Trophoblast cell (in vitro differentiated cells and primary cell): Measurements from ENCODE around the gene ARFGAP1.

Experiments used
- DNase-seq, 2 donors: peaks; one replicate each; pipeline ENCODE4 v3.0.0-alpha.2; 2016
- H2AFZ ChIP-seq: 2 replicates; pipeline ENCODE4 v1.6.1; 2013; ENCODE audit warnings: low read length, moderate library complexity, mild to moderate bottlenecking; ENCODE audit not compliant: insufficient read depth, poor library complexity
- H2AK5ac ChIP-seq: 2 replicates; pipeline ENCODE4 v1.6.1; 2013; ENCODE audit warnings: mild to moderate bottlenecking, low read length
- H2BK120ac ChIP-seq: 2 replicates; pipeline ENCODE4 v1.6.1; 2013; ENCODE audit warnings: low read length, mild to moderate bottlenecking, moderate library complexity; ENCODE audit not compliant: insufficient read depth, poor library complexity
- H2BK12ac ChIP-seq: 2 replicates; pipeline ENCODE4 v1.6.1; 2013; ENCODE audit warnings: mild to moderate bottlenecking, low read length, moderate library complexity
- H2BK5ac ChIP-seq: 2 replicates; pipeline ENCODE4 v1.6.1; 2013; ENCODE audit warnings: low read length, low read depth, moderate library complexity, mild to moderate bottlenecking; ENCODE audit not compliant: poor library complexity
- H3K14ac ChIP-seq: 2 replicates; pipeline ENCODE4 v1.6.1; 2013; ENCODE audit warnings: mild to moderate bottlenecking, low read length
- H3K18ac ChIP-seq: 2 replicates; pipeline ENCODE4 v1.6.1; 2013; ENCODE audit warnings: mild to moderate bottlenecking, low read length
- H3K23ac ChIP-seq: 2 replicates; pipeline ENCODE4 v1.6.1; 2013; ENCODE audit warnings: low read length
- H3K27ac ChIP-seq: 2 replicates; pipeline ENCODE4 v1.5.1; 2013; ENCODE audit warnings: low read depth, mild to moderate bottlenecking, inconsistent platforms, low read length, moderate library complexity
- H3K27me3 ChIP-seq: 2 replicates; pipeline ENCODE4 v1.6.1; 2013; ENCODE audit warnings: inconsistent platforms, mild to moderate bottlenecking, low read length, moderate library complexity; ENCODE audit not compliant: insufficient read depth
- H3K36me3 ChIP-seq, 2 experiments: 1 replicate in 1 of 2; 2 replicates in 1 of 2; pipeline ENCODE4 v1.6.1; 2013; ENCODE audit warnings: low read length in 2 of 2, mild to moderate bottlenecking in 2 of 2, moderate library complexity in 1 of 2; ENCODE audit not compliant: insufficient read depth in 2 of 2, control insufficient read depth in 1 of 2
- H3K4ac ChIP-seq: 2 replicates; pipeline ENCODE4 v1.6.1; 2013; ENCODE audit warnings: low read depth, mild to moderate bottlenecking, low read length, moderate library complexity
- H3K4me1 ChIP-seq, 2 experiments: 1 replicate in 1 of 2; 2 replicates in 1 of 2; pipeline ENCODE4 v1.6.1; 2013; ENCODE audit warnings: low read length in 2 of 2, mild to moderate bottlenecking in 2 of 2, moderate library complexity in 1 of 2; ENCODE audit not compliant: insufficient read depth in 2 of 2, control insufficient read depth in 1 of 2
- H3K4me2 ChIP-seq: 2 replicates; pipeline ENCODE4 v1.6.1; 2013; ENCODE audit warnings: inconsistent platforms, mild to moderate bottlenecking, low read length, moderate library complexity
- H3K4me3 ChIP-seq: 2 replicates; pipeline ENCODE4 v1.5.1; 2013; ENCODE audit warnings: mild to moderate bottlenecking, low read depth, low read length, inconsistent platforms
- H3K79me1 ChIP-seq: one replicate; pipeline ENCODE4 v1.6.1; 2013; ENCODE audit warnings: low read length
- H3K79me2 ChIP-seq: 2 replicates; pipeline ENCODE4 v1.6.1; 2013; ENCODE audit warnings: low read length, mild to moderate bottlenecking; ENCODE audit not compliant: control insufficient read depth, insufficient read depth, poor library complexity
- H3K9ac ChIP-seq: 2 replicates; pipeline ENCODE4 v1.6.1; 2013; ENCODE audit warnings: mild to moderate bottlenecking, low read length
- H3K9me3 ChIP-seq: 2 replicates; pipeline ENCODE4 v1.6.1; 2013; ENCODE audit warnings: low read depth, mild to moderate bottlenecking, control low read depth, inconsistent platforms, low read length; ENCODE audit not compliant: insufficient read depth
- H4K12ac ChIP-seq: 2 replicates; pipeline ENCODE4 v1.6.1; 2013; ENCODE audit warnings: low read depth, mild to moderate bottlenecking, low read length, moderate library complexity
- H4K8ac ChIP-seq: 2 replicates; pipeline ENCODE4 v1.6.1; 2013; ENCODE audit warnings: low read depth, mild to moderate bottlenecking, low read length, moderate library complexity
- H4K91ac ChIP-seq: one replicate; pipeline ENCODE4 v1.6.1; 2013; ENCODE audit warnings: low read depth, mild to moderate bottlenecking, low read length, moderate library complexity
- WGBS: extraction: QIAGEN DNeasy Blood & Tissue Kit; methylation state at CpG from one replicate; pipeline ENCODE4 v1.1.7; 2013; ENCODE audit warnings: missing lambda C conversion rate; ENCODE audit not compliant: insufficient read length, insufficient coverage; ENCODE audit errors: extremely low coverage; 5-methylcytosine and 5-hydroxymethylcytosine counted together

The ARFGAP1 gene

DNA sequence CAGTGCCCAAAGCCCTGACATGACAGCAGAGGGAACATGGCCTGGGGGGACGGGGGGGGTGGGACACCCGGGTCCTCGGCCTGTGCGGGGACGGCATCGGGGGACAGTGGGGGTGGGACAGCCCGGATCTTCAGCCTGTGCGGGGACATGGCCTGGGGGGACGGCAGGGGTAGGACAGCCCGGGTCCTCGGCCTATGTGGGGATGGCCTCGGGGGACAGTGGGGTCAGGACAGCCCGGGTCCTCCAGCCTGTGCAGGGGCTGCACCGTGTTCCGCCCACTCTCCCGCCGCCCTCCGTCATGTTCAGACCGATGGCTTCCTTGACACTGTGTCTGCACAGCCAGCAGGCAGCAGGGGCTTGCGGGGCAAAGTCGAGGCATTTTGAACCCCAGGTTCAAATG, 29.9 kb upstream of the ARFGAP1 start:
- no CpG with 5 or more reads among the region's 21 CpGs for WGBS
- H3K27ac ChIP-seq, result no peak overlapping the region
- no peak overlapping the region for H4K91ac ChIP-seq
- H2BK12ac ChIP-seq, result no peak overlapping the region
- no peak overlapping the region for H2BK120ac ChIP-seq
- H3K14ac ChIP-seq, result no peak overlapping the region
- H2AFZ ChIP-seq, result no peak overlapping the region
- H3K9me3 ChIP-seq, result no peaks in the 10 kb centered on the region
- H4K8ac ChIP-seq, result no peak overlapping the region
- H3K27me3 ChIP-seq, result no peaks in the 10 kb centered on the region
- H2AK5ac ChIP-seq, result no peak overlapping the region
- H4K12ac ChIP-seq, result no peak overlapping the region
- peaks cover 9% of the 10 kb centered on the region for H3K79me1 ChIP-seq
- no peak overlapping the region for H3K9ac ChIP-seq
- H3K4ac ChIP-seq, result no peak overlapping the region
- DNase-seq, result no peak
- peaks cover 7 to 10% of the 10 kb centered on the region in 2 experiments for H3K4me1 ChIP-seq
- H3K79me2 ChIP-seq, result no peaks in the 10 kb centered on the region
- H3K18ac ChIP-seq, result no peak overlapping the region
- H3K4me3 ChIP-seq, result no peak overlapping the region
- no peak overlapping the region for H3K23ac ChIP-seq
- H2BK5ac ChIP-seq, result no peak overlapping the region
- H3K4me2 ChIP-seq, result no peak overlapping the region
- H3K36me3 ChIP-seq, result peaks cover 11 to 24% of the 10 kb centered on the region in 2 experiments

DNA sequence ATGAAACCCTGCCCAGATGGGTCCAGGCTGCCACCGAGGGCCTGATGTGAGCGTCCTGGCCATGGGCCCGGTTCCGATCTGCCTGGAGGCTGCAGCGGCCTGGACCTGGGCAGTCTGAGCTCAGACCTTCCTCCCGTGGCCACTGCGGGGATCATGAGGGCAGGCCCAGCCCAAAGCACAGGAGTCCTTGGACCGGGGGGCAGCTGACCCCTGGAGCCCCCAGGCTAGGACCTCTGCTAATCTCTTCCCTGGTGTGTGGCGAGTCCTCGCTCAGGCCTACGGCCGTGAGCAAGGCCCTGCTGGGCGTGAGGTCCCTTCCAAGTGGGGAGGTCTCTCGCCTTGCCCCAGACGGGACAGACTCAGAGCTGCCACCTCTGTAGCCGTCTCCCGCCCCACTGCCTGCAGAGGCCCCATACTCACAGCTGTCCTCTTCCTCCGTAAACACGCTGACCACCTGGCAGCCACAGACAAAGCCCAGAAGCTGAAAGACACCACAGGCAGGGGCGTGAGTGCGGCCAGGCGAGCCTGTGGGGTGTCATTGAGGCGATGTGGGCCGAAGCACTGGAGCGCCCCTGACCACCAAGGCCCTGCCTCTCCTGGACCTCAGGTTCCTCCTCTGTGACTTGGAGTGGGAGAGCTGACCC, 28.9 kb upstream of the ARFGAP1 start:
- Histone ChIP-seq H2AK5ac (peak overlapping the region; percentile 50), H2BK5ac (no peak overlapping the region), H3K4me2 (no peak overlapping the region), H3K9me3 (no peaks in the 10 kb centered on the region), H3K23ac (no peak overlapping the region), H3K4me3 (no peak overlapping the region), H3K4ac (no peak overlapping the region), H4K12ac (no peak overlapping the region), H3K9ac (no peak overlapping the region), H3K14ac (no peak overlapping the region), H3K79me1 (peaks cover 7% of the 10 kb centered on the region), H3K36me3 (peaks cover 15 to 28% of the 10 kb centered on the region in 2 experiments), H3K18ac (no peak overlapping the region), H3K27ac (no peak overlapping the region), H2BK120ac (no peak overlapping the region), H4K8ac (no peak overlapping the region), H4K91ac (peak overlapping the region; percentile 18), H2BK12ac (no peak overlapping the region), H3K27me3 (no peaks in the 10 kb centered on the region), H2AFZ (no peak overlapping the region), H3K79me2 (no peaks in the 10 kb centered on the region), H3K4me1 (peaks cover 7 to 10% of the 10 kb centered on the region in 2 experiments)
- WGBS, result no CpG with 5 or more reads among the region's 25 CpGs
- DNase-seq, result no peak

DNA sequence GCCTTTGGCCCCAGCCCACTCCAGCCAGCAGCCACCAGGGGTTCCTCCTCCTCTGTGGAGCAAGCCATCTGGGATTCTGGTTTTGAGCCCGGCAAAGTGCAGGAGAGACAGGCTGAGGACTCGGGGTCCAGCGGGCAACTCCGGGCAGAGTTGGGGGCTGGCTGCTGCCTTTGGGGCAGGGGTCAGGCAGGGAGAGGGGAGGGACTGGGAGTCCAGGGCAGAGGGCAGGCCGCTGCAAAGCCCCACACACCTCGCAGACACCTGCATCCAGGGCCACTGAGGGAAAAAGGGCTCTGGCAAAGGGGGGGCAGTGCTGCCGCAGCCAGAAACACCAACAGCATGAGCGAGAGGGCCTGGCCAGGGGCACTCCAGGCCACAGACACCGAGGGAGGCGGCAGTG, 28.1 kb upstream of the ARFGAP1 start:
- no peaks in the 10 kb centered on the region for H3K27me3 ChIP-seq
- no peak overlapping the region for H3K9ac ChIP-seq
- H4K8ac ChIP-seq, result no peak overlapping the region
- H2AK5ac ChIP-seq, result no peak overlapping the region
- H2AFZ ChIP-seq, result no peak overlapping the region
- H3K27ac ChIP-seq, result no peak overlapping the region
- DNase-seq, result no peak
- no peak overlapping the region for H3K4me3 ChIP-seq
- WGBS, result no CpG with 5 or more reads among the region's 10 CpGs
- H3K4me1 ChIP-seq, result peaks cover 7 to 10% of the 10 kb centered on the region in 2 experiments
- H3K4ac ChIP-seq, result no peak overlapping the region
- H4K91ac ChIP-seq, result peak overlapping the region; percentile 33
- H3K9me3 ChIP-seq, result no peaks in the 10 kb centered on the region
- H3K36me3 ChIP-seq, result peaks cover 15 to 28% of the 10 kb centered on the region in 2 experiments
- peaks cover 7% of the 10 kb centered on the region for H3K79me1 ChIP-seq
- no peak overlapping the region for H3K14ac ChIP-seq
- H2BK5ac ChIP-seq, result no peak overlapping the region
- no peak overlapping the region for H3K23ac ChIP-seq
- no peak overlapping the region for H3K4me2 ChIP-seq
- no peak overlapping the region for H2BK120ac ChIP-seq
- no peaks in the 10 kb centered on the region for H3K79me2 ChIP-seq
- H2BK12ac ChIP-seq, result peak overlapping the region; percentile 9
- no peak overlapping the region for H3K18ac ChIP-seq
- H4K12ac ChIP-seq, result no peak overlapping the region

DNA sequence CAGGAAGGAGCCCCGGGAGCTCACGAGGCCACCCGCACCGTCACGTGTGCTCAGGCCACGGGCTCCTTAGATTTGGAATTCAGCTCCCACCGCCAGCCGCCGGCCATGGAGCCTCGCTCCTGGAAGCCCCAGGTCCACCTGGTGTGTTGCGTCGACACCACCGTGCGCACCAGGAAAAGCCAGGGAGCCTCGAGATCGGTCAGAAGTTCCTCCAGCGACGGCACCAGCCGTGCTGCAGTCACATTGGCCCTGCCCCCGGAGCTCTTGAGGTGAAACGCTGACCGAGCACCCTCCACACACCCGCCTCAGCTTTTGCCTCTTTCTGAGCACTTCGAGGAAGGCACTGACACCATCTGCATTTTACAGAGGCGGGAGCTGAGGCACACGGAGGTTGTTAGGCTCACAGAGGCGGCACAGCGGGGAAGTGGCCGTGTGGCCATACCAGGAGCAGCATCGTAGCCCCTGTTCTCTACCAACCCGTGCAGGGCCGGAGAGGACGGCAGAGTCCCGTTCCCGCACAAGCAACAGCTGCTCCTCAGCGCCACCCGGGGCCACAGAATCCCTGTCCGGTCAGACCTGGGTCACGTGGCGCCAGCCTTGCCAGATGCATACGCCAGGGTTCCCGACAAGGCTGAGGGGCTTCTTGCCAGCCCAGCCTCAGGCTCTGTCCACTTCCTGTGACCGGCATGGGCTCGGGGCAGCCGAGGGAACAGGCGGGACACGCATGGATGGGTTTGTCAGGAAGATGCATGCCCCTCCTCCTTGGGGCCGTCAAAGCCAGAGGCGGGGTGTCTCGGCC, 25.9 kb upstream of the ARFGAP1 start:
- peaks cover 1 to 4% of the 10 kb centered on the region in 2 experiments for H3K4me1 ChIP-seq
- H3K4me3 ChIP-seq, result no peak overlapping the region
- no peak overlapping the region for H3K9ac ChIP-seq
- no peak overlapping the region for H2AFZ ChIP-seq
- H3K23ac ChIP-seq, result no peak overlapping the region
- H3K9me3 ChIP-seq, result no peaks in the 10 kb centered on the region
- peaks cover 4% of the 10 kb centered on the region for H3K79me1 ChIP-seq
- H3K4ac ChIP-seq, result no peak overlapping the region
- H3K36me3 ChIP-seq, result peaks cover 15 to 34% of the 10 kb centered on the region in 2 experiments
- DNase-seq, result no peak
- H2BK120ac ChIP-seq, result no peak overlapping the region
- no peak overlapping the region for H3K18ac ChIP-seq
- no peak overlapping the region for H2AK5ac ChIP-seq
- no peaks in the 10 kb centered on the region for H3K79me2 ChIP-seq
- no peak overlapping the region for H3K27ac ChIP-seq
- H3K4me2 ChIP-seq, result no peak overlapping the region
- H3K14ac ChIP-seq, result no peak overlapping the region
- H4K91ac ChIP-seq, result no peak overlapping the region
- H4K8ac ChIP-seq, result no peak overlapping the region
- WGBS, result no CpG with 5 or more reads among the region's 50 CpGs
- H3K27me3 ChIP-seq, result no peaks in the 10 kb centered on the region
- no peak overlapping the region for H4K12ac ChIP-seq
- H2BK12ac ChIP-seq, result no peak overlapping the region
- H2BK5ac ChIP-seq, result no peak overlapping the region
